RKO (cell line): ENCODE measurements around the gene CCNF.
"Not testable (repeated sequence)": the region's sequence is repeated elsewhere in the genome, so short reads cannot be mapped to it uniquely, and the experiment has no call there.

Source experiments
- DNase-seq: peaks from one replicate; pipeline ENCODE4 v3.0.0-alpha.2; 2016; ENCODE audit warnings: low spot score

CCNF gene

GRCh38 chr16:2429034-2429770 lies at the start of gene CCNF:
Gene CCNF (plus strand): TSS chr16:2429447. CDS start chr16:2429482, 35 bp downstream.
- DNase-seq, result peak; percentile 93

- DNase-seq, result no peak
Measured at GRCh38 chr16:2383501-2383900, 45.7 kb upstream of the CCNF start.

GRCh38 chr16:2384426-2384825 lies 44.8 kb upstream of the CCNF start:
- DNase-seq, result no peak

GRCh38 chr16:2385190-2385836 lies 43.9 kb upstream of the CCNF start:
- DNase-seq, result no peak

GRCh38 chr16:2385982-2386381 lies 43.3 kb upstream of the CCNF start:
- DNase-seq, result not testable (repeated sequence)

GRCh38 chr16:2386990-2387389 lies 42.3 kb upstream of the CCNF start:
- DNase-seq, result peak; percentile 27

- no peak for DNase-seq
Measured at GRCh38 chr16:2388139-2388874, 40.9 kb upstream of the CCNF start.

- peak; percentile 74 for DNase-seq
Measured at GRCh38 chr16:2388875-2389433, 40.3 kb upstream of the CCNF start.

- DNase-seq, result no peak
Measured at GRCh38 chr16:2392025-2392424, 37.2 kb upstream of the CCNF start.

GRCh38 chr16:2398520-2398919 lies 30.7 kb upstream of the CCNF start:
- DNase-seq, result no peak

- no peak for DNase-seq
Measured at GRCh38 chr16:2404099-2404498, 25.1 kb upstream of the CCNF start.

- DNase-seq, result no peak
Measured at GRCh38 chr16:2415085-2415484, 14.2 kb upstream of the CCNF start.

- DNase-seq, result no peak
Measured at GRCh38 chr16:2420035-2420434, 9.2 kb upstream of the CCNF start.

GRCh38 chr16:2422123-2422867 lies 7.0 kb upstream of the CCNF start:
- DNase-seq, result no peak

GRCh38 chr16:2424061-2425007 lies 4.9 kb upstream of the CCNF start:
- no peak for DNase-seq

- no peak for DNase-seq
Measured at GRCh38 chr16:2425008-2425518, 4.2 kb upstream of the CCNF start.

- no peak for DNase-seq
Measured at GRCh38 chr16:2425825-2426430, 3.3 kb upstream of the CCNF start.

- no peak for DNase-seq
Measured at GRCh38 chr16:2426941-2427361, 2.3 kb upstream of the CCNF start.

- no peak for DNase-seq
Measured at GRCh38 chr16:2427526-2427925, 1.7 kb upstream of the CCNF start.
